Esophagus squamous epithelium (tissue), 5 donors: ENCODE data around the gene PLEKHA6. TPM values are rescaled to one million over a fixed set of nuclear protein-coding genes. Genes with fewer than 3 reads are reported as not detected.

Experiments
- DNase-seq: peaks from one replicate; lab custom pipeline; 2025; lab: John Stamatoyannopoulos, UW
- H3K27ac ChIP-seq, 4 donors: fragments of 200-600 bp; sonication (generic); one replicate each; pipeline ENCODE4 v1.5.1; 2016 to 2019; ENCODE audit warnings: mild to moderate bottlenecking in 1 of 4
- H3K27me3 ChIP-seq, 4 donors: fragments of 200-600 bp; sonication (generic); 1 replicate in 3 of 4; 2 replicates in 1 of 4; pipeline versions ENCODE4 v1.5.1 to v1.6.0; 2017 to 2021; ENCODE audit warnings: antibody characterized with exemption in 1 of 4
- H3K36me3 ChIP-seq, 3 donors: fragments of 200-600 bp; sonication (generic); one replicate each; pipeline ENCODE4 v1.5.1; 2016 to 2019
- H3K4me1 ChIP-seq, 3 donors: fragments of 200-600 bp; sonication (generic); one replicate each; pipeline ENCODE4 v1.5.1; 2017 to 2019
- H3K4me3 ChIP-seq, 4 donors: fragments of 200-600 bp; sonication (generic); 1 replicate in 3 of 4; 2 replicates in 1 of 4; pipeline ENCODE4 v1.5.1; 2016 to 2019; ENCODE audit warnings: mild to moderate bottlenecking in 2 of 4, moderate library complexity in 1 of 4
- H3K9me3 ChIP-seq, 3 donors: fragments of 200-600 bp; sonication (generic); one replicate each; pipeline ENCODE4 v1.5.1; 2016 to 2019
- POLR2A ChIP-seq, 4 donors: fragments of 450-650 bp; IDR thresholded peaks; one replicate each; pipeline ENCODE4 v1.6.1; 2017; ENCODE audit warnings: antibody characterized with exemption in 4 of 4, mild to moderate bottlenecking in 4 of 4, moderate library complexity in 3 of 4
- WGBS, 2 donors: methylation state at CpG; one replicate each; pipeline ENCODE4 v1.1.5; 2018; 5-methylcytosine and 5-hydroxymethylcytosine counted together
- intact Hi-C: fragments of 100-400 bp; cut with DNase I; formaldehyde crosslinking; loops from one replicate; pipeline ENCODE4 v1.15.0; 2022
- total RNA-seq, 4 donors: library from RNA; depleted of rRNA; stranded (reverse); fragments of >200 nt; gene quantifications; one replicate each; pipeline ENCODE4 v1.1.0, GENCODE V29; 2016
- TF ChIP-seq, protein P1 (sequence below), 6 experiments: fragments of 450-650 bp in 4 of 6; fragments of 200-600 bp in 2 of 6; sonication (generic) in 2 of 6; IDR thresholded peaks; one replicate each; pipeline ENCODE4 v1.5.1; 2016 to 2019; ENCODE audit warnings: antibody characterized with exemption in 6 of 6, mild to moderate bottlenecking in 4 of 6, moderate library complexity in 4 of 6
- donor health status: DM: yes; HTN: yes; CAD: no.

PLEKHA6 gene
- total RNA-seq, 4 donors from 2014 or later = 7.4 to 40.6 (median 18.3) TPM

DNA sequence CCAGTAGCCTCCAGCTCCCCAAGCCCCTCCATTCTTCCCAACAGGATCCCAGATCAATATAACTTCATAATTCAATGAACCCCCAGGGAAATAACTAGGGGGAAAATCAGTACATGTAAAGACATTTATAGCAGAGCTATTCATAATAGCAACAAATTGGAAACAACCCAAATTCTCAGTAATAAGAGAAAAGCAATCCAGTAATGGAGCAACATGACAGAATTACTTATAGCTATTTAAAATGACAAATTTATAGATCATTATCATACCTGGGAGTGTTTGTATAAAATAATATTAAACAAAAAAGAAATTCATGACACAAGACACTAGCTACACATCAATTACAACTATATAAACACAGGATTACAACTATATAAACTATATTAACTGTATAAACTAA lies 20.2 kb downstream of the PLEKHA6 start:
- no peaks in the 10 kb centered on the region for H3K9me3 ChIP-seq

DNA sequence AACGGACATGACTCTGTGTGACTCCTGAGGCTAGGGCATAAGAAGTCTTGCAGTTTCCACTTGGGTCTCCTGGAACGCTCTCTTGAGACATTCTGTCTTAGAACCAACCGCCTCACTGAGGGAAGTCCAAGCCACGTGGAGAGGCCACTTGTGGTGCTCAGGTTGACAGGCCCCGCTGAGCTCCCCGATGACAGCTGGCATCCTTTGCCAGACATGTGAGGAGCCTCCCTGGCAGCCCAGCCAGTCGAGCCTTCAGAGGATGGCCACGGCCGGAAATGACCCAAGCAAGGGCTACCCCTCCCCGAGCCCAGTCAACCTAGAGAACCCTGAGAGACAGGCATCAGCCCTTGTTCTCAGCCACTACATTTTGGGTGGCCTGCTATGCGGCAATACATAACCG lies 20.7 kb downstream of the PLEKHA6 start:
- no peaks in the 10 kb centered on the region for H3K36me3 ChIP-seq
- intact Hi-C loops = no loop called here
- DNase-seq = no peak
- H3K27ac ChIP-seq = no peak overlapping the region
- H3K4me1 ChIP-seq = no peaks in the 10 kb centered on the region
- TF ChIP-seq, protein P1, sequence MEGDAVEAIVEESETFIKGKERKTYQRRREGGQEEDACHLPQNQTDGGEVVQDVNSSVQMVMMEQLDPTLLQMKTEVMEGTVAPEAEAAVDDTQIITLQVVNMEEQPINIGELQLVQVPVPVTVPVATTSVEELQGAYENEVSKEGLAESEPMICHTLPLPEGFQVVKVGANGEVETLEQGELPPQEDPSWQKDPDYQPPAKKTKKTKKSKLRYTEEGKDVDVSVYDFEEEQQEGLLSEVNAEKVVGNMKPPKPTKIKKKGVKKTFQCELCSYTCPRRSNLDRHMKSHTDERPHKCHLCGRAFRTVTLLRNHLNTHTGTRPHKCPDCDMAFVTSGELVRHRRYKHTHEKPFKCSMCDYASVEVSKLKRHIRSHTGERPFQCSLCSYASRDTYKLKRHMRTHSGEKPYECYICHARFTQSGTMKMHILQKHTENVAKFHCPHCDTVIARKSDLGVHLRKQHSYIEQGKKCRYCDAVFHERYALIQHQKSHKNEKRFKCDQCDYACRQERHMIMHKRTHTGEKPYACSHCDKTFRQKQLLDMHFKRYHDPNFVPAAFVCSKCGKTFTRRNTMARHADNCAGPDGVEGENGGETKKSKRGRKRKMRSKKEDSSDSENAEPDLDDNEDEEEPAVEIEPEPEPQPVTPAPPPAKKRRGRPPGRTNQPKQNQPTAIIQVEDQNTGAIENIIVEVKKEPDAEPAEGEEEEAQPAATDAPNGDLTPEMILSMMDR (IDR thresholded peaks at IDR 0.05) = no peak
- TF ChIP-seq POLR2A (IDR thresholded peaks at IDR 0.05) = no peak
- WGBS, 2 donors = 94 to 100% methylated on average over 1 to 6 of the region's 12 CpGs
- H3K9me3 ChIP-seq = no peaks in the 10 kb centered on the region
- H3K27me3 ChIP-seq = no peaks in the 10 kb centered on the region
- no peak overlapping the region for H3K4me3 ChIP-seq

More for the DNA sequence above, 20.2 kb downstream of the PLEKHA6 start:
- Histone ChIP-seq H3K27ac (no peak overlapping the region), H3K4me3 (no peak overlapping the region), H3K27me3 (no peaks in the 10 kb centered on the region), H3K36me3 (no peaks in the 10 kb centered on the region), H3K4me1 (no peaks in the 10 kb centered on the region)
- intact Hi-C loops = no loop called here
- DNase-seq = no peak
- TF ChIP-seq, protein P1 (IDR thresholded peaks at IDR 0.05) = no peak
- TF ChIP-seq POLR2A (IDR thresholded peaks at IDR 0.05) = no peak

DNA sequence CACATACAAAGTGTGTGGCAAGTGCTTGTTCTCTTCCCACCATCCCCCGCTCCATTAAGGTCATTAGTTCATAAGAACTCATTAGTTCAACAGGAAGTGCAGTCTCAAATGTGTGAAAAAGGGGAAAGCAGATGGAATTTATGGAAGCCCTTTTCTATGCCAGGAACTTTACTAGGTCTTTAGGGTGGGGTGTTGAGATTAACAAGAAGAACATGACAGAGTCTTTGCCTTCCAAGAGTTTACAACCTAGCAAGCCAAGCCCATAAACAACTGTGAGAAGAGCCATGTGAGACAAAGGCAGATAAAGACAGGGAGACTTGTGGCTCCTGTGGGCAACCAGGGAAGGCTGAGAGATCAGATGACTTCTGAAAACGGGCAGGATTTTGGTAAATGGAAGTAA lies 21.4 kb downstream of the PLEKHA6 start:
- intact Hi-C loops = no loop called here
- no peaks in the 10 kb centered on the region for H3K36me3 ChIP-seq
- DNase-seq = no peak
- peaks cover 0 to 4% (median 0%) of the 10 kb centered on the region in 3 donors for H3K4me1 ChIP-seq
- H3K4me3 ChIP-seq = no peak overlapping the region
- no peak overlapping the region for H3K27ac ChIP-seq
- H3K27me3 ChIP-seq = no peaks in the 10 kb centered on the region
- 56 to 60% methylated on average over 2 of the region's 2 CpGs for WGBS, 2 donors
- TF ChIP-seq, protein P1 (IDR thresholded peaks at IDR 0.05) = no peak
- TF ChIP-seq POLR2A (IDR thresholded peaks at IDR 0.05) = no peak
- no peaks in the 10 kb centered on the region for H3K9me3 ChIP-seq

DNA sequence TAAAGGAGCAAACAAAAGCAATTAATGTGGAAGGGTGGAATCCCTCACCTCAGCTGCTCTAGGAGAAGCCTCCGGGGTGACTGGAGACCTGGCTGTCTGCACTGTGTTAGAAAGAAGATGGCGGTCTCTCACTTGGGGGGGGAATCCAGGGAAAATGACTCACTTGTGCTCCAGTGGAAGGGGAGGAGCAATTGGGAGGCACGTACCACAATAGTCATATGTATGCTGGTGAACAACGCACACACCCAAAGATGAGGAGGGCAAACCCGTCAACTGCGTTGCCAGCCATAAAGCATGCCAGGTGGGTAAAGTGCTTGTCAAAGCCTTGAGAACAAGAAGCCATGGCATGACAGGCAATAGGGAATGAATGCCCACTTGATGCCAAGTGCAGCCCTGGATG lies 22.1 kb downstream of the PLEKHA6 start:
- no peaks in the 10 kb centered on the region for H3K27me3 ChIP-seq
- H3K4me1 ChIP-seq = peaks cover 0 to 12% (median 3%) of the 10 kb centered on the region in 3 donors
- intact Hi-C loops = no loop called here
- H3K9me3 ChIP-seq = no peaks in the 10 kb centered on the region
- no peak overlapping the region for H3K27ac ChIP-seq
- no peak overlapping the region for H3K4me3 ChIP-seq
- DNase-seq = no peak
- no peaks in the 10 kb centered on the region for H3K36me3 ChIP-seq
- TF ChIP-seq, protein P1 (IDR thresholded peaks at IDR 0.05) = no peak
- no peak for TF ChIP-seq POLR2A (IDR thresholded peaks at IDR 0.05)
- 80 to 89% methylated on average over 6 of the region's 6 CpGs for WGBS, 2 donors

DNA sequence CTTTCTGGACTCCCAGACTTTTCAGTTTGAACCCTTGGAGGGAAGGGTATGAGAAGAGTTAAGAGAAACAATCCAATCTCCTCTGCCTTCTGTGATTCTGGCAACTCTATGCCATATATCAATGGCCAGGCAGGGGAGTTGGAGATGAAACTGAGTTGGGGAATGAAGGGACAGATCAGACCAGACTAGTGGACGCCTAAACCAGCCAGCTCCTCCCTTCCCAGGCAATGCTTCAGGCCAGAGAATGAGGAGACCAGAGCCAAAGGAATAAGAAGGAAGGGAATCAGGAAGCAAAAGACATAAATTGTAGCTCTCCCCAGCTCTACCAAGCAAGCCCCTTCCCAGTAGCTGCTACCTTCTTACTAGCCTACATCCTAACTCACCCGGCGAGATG lies 22.7 kb downstream of the PLEKHA6 start:
- H3K9me3 ChIP-seq = no peaks in the 10 kb centered on the region
- peaks cover 3 to 18% (median 4%) of the 10 kb centered on the region in 3 donors for H3K4me1 ChIP-seq
- DNase-seq = no peak
- no peak overlapping the region for H3K4me3 ChIP-seq
- intact Hi-C loops = no loop called here
- no peaks in the 10 kb centered on the region for H3K27me3 ChIP-seq
- no peaks in the 10 kb centered on the region for H3K36me3 ChIP-seq
- TF ChIP-seq, protein P1 (IDR thresholded peaks at IDR 0.05) = no peak
- TF ChIP-seq POLR2A (IDR thresholded peaks at IDR 0.05) = no peak
- WGBS, 2 donors = 78 to 88% methylated on average over 2 to 3 of the region's 3 CpGs
- no peak overlapping the region for H3K27ac ChIP-seq
